Lower leg skin (tissue), 3 donors: ENCODE measurements around the gene MMP2.

Experiments
- CTCF ChIP-seq, 3 donors: fragments of 450-650 bp; IDR thresholded peaks; one replicate each; pipeline ENCODE4 v1.5.1; 2016; ENCODE audit warnings: antibody characterized with exemption in 3 of 3, mild to moderate bottlenecking in 3 of 3, moderate library complexity in 2 of 3
- POLR2A ChIP-seq, 2 donors: fragments of 450-650 bp; IDR thresholded peaks; one replicate each; pipeline ENCODE4 v1.6.1; 2016 to 2017; ENCODE audit warnings: antibody characterized with exemption in 2 of 2, mild to moderate bottlenecking in 1 of 2, moderate library complexity in 1 of 2

- no peak for TF ChIP-seq CTCF (IDR thresholded peaks at IDR 0.05)
- no peak for TF ChIP-seq POLR2A (IDR thresholded peaks at IDR 0.05)
These were observed 39.8 kb upstream of the MMP2 start for GRCh38 chr16:55439101-55439690.
